Mesodermal cell (in vitro differentiated cells): ENCODE measurements around the gene C3.

Experiments
- H3K27ac ChIP-seq: 2 replicates; pipeline ENCODE4 v1.7.0; 2013; ENCODE audit warnings: mild to moderate bottlenecking, low read depth, low read length, moderate library complexity; ENCODE audit not compliant: severe bottlenecking
- H3K36me3 ChIP-seq: 2 replicates; pipeline ENCODE4 v1.7.1; 2013; ENCODE audit warnings: mild to moderate bottlenecking, low read length, moderate library complexity; ENCODE audit not compliant: control insufficient read depth, insufficient read depth
- H3K4me1 ChIP-seq: one replicate; pipeline ENCODE4 v1.7.1; 2013; ENCODE audit warnings: mild to moderate bottlenecking, low read length; ENCODE audit not compliant: insufficient read depth, control insufficient read depth, poor library complexity, severe bottlenecking
- H3K4me3 ChIP-seq: 2 replicates; pipeline ENCODE4 v1.7.0; 2013; ENCODE audit warnings: low read length, control low read depth, mild to moderate bottlenecking; ENCODE audit not compliant: insufficient read depth, poor library complexity, severe bottlenecking; ENCODE audit errors: extremely low read depth
- H3K9me3 ChIP-seq: 2 replicates; pipeline ENCODE4 v1.7.1; 2013; ENCODE audit warnings: mild to moderate bottlenecking, low read length, moderate library complexity; ENCODE audit not compliant: control insufficient read depth
- WGBS, 2 experiments: methylation state at CpG; one replicate each; pipeline ENCODE4 v1.1.5; 2013; ENCODE audit warnings: missing lambda C conversion rate in 2 of 2; ENCODE audit not compliant: insufficient coverage in 2 of 2; 5-methylcytosine and 5-hydroxymethylcytosine counted together

C3 gene

GRCh38 chr19:6700586-6701316, 19.7 kb downstream of the C3 start:
- 79 to 93% methylated on average over 5 of the region's 8 CpGs for WGBS, 2 experiments
- no peak overlapping the region for H3K4me3 ChIP-seq

GRCh38 chr19:6699935-6700334, 20.5 kb downstream of the C3 start:
- Histone ChIP-seq H3K27ac (no peak overlapping the region), H3K4me3 (no peak overlapping the region), H3K9me3 (no peaks in the 10 kb centered on the region), H3K4me1 (no peaks in the 10 kb centered on the region), H3K36me3 (no peaks in the 10 kb centered on the region)

More at GRCh38 chr19:6700586-6701316, 19.7 kb downstream of the C3 start:
- Histone ChIP-seq H3K27ac (no peak overlapping the region), H3K4me1 (no peaks in the 10 kb centered on the region), H3K9me3 (no peaks in the 10 kb centered on the region), H3K36me3 (no peaks in the 10 kb centered on the region)

DNA sequence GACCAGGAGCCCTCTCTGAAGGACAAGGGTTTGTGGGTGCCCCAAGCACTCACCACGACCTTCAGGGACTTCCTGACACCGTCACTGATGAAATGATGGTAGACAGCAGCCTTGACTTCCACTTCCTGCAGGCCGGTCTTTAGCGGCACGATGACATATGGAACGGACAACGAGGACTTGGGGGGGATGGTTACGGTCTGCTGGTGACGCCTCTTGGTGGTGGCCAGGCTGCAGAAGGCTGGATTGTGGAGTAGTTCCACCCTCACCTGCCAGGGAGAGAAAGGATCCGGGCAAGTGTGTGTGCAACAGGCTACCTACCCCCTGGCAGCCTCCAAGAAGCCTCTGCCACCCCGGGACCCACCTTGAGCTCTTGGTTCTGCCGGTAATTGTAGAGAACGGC, 23.2 kb downstream of the C3 start:
- Histone ChIP-seq H3K4me3 (no peak overlapping the region), H3K4me1 (no peaks in the 10 kb centered on the region), H3K36me3 (no peaks in the 10 kb centered on the region), H3K9me3 (peaks cover 4% of the 10 kb centered on the region), H3K27ac (no peak overlapping the region)
- WGBS, 2 experiments: 76 to 88% methylated on average over 7 to 12 of the region's 13 CpGs

GRCh38 chr19:6696239-6696820, 24.1 kb downstream of the C3 start:
- Histone ChIP-seq H3K36me3 (no peaks in the 10 kb centered on the region), H3K27ac (no peak overlapping the region), H3K9me3 (peaks cover 4% of the 10 kb centered on the region), H3K4me1 (no peaks in the 10 kb centered on the region), H3K4me3 (no peak overlapping the region)
- 76 to 78% methylated on average over 8 to 13 of the region's 18 CpGs for WGBS, 2 experiments

DNA sequence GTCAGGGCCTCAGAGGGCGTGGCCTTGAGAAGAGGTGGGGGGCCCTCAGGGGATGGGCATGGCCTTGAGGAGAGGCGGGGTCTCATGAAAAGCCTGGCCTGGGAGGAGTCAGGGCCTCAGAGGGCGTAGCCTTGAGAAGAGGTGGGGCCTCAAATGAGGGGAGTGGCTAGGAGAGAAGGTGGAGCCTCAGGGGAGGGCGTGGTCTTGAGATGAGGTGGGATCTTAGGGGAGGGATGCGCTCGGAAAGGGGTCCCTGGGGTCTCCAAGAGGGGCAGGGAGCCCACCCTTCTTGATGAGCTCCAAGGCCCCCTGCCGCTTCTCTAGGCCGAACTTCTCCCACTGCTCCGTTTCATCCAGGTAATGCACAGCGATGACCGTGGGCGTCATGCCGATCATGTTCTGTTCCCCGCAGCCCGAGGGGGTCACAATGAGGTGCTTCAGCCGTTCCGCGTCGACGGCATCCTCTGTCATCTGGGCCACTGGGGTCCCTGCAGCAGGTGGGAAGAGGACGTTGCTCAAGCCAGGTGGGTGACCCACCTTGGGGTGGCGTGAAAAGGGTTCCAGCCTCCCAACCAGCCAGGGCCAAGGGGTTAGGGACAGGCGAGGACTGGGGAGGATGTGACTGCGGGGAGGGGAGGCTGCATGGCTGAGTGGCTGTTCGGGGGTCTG, 26.2 kb downstream of the C3 start:
- WGBS, 2 experiments: 94 to 95% methylated on average over 20 to 22 of the region's 25 CpGs
- Histone ChIP-seq H3K4me1 (no peaks in the 10 kb centered on the region), H3K27ac (no peak overlapping the region), H3K9me3 (peaks cover 4% of the 10 kb centered on the region), H3K36me3 (no peaks in the 10 kb centered on the region), H3K4me3 (no peak overlapping the region)

- Histone ChIP-seq H3K4me1 (no peaks in the 10 kb centered on the region), H3K9me3 (peaks cover 4% of the 10 kb centered on the region), H3K4me3 (no peak overlapping the region), H3K36me3 (no peaks in the 10 kb centered on the region), H3K27ac (no peak overlapping the region)
- WGBS, 2 experiments: 83 to 85% methylated on average over 4 to 5 of the region's 7 CpGs
Observed at GRCh38 chr19:6693681-6694080, 26.8 kb downstream of the C3 start.

- Histone ChIP-seq H3K4me3 (no peak overlapping the region), H3K4me1 (no peaks in the 10 kb centered on the region), H3K27ac (no peak overlapping the region), H3K9me3 (peaks cover 4% of the 10 kb centered on the region), H3K36me3 (no peaks in the 10 kb centered on the region)
- 89 to 92% methylated on average over 10 to 13 of the region's 13 CpGs for WGBS, 2 experiments
Observed at GRCh38 chr19:6693056-6693471, 27.4 kb downstream of the C3 start.

DNA sequence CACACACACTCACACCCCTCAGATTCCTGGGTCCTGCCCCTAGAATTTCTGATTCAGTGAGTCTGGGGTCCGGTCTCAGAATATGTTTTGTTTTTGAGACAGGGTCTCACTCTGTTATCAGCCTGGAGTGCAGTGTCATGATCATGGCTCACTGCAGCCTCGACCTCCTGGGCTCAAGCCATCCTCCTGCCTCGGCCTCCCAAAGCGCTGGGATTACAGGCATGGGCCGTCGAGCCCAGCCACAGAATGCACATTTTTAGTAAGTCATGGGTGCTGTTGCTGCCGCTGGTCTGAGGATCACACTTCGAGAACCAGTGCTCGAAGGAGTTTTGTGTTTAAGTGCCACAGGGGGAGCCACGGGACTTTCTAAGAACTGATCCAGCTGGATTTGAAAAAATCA, 28.4 kb downstream of the C3 start:
- H3K4me3 ChIP-seq: no peak overlapping the region
- peaks cover 4% of the 10 kb centered on the region for H3K9me3 ChIP-seq
- no peaks in the 10 kb centered on the region for H3K36me3 ChIP-seq
- H3K4me1 ChIP-seq: no peaks in the 10 kb centered on the region
- WGBS, 2 experiments: 83 to 86% methylated on average over 6 to 10 of the region's 10 CpGs
- H3K27ac ChIP-seq: no peak overlapping the region

DNA sequence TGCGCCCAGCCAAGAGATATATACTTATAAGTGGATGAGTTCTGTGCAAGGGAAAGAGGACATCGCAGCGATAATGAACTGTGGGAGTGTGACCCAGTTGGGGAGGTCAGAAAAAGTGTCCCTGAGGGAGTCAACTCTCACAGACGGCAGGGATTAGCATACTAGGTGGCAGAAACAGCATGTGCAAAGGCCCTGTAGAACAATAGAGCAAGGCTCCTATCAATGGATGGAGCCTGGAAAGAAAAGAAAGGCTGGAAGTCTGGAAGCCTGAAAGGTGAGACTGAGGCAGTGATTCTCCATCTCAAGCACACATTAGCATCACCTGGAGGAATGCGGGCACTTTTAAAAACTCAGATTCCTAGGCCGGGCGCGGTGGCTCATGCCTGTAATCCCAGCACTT, 29.1 kb downstream of the C3 start:
- H3K9me3 ChIP-seq: peaks cover 4% of the 10 kb centered on the region
- WGBS, 2 experiments: 80 to 84% methylated on average over 4 to 7 of the region's 8 CpGs
- H3K36me3 ChIP-seq: no peaks in the 10 kb centered on the region
- no peak overlapping the region for H3K4me3 ChIP-seq
- H3K4me1 ChIP-seq: no peaks in the 10 kb centered on the region
- H3K27ac ChIP-seq: no peak overlapping the region

DNA sequence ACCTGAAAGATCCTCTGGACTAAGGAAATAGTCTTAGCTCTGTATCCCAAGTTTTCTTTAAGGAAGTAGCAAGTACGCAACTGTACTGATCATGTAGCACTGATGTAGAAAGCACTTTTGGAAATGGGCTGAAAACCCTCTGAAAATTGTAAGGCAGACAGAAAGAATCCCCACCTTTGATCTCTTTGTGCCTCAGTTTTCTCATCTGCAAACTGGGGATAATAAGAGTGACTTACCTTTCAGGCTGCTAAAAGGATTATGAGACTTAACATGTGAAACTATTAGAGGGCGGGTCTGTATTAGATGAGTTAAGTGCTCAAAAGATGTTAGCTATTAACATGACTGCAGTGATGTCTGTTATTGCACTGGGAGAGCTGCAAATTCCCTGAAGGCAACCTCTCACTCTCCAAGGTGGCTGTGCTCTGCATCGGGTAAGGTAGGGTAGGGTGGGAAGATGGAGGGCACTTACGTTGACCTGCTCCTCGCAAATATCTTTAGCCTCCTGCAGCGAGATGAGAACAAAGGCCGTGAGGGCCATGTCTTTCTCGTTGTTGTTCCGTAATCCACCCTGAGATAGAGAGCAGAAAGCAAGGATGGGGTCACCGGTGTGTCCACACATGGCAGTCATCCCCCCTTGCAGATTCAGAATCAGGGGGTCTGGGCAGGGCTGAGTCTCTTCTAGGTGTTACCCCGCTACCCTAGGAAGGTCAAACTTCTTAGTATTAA, 30.1 kb downstream of the C3 start:
- no peaks in the 10 kb centered on the region for H3K4me1 ChIP-seq
- WGBS, 2 experiments: 78 to 83% methylated on average over 9 to 10 of the region's 11 CpGs
- no peak overlapping the region for H3K27ac ChIP-seq
- H3K36me3 ChIP-seq: no peaks in the 10 kb centered on the region
- H3K4me3 ChIP-seq: no peak overlapping the region
- peaks cover 9% of the 10 kb centered on the region for H3K9me3 ChIP-seq
